GM18873 (cell line): Measurements from ENCODE around the gene ZNF771.
"Not testable (repeated sequence)": the region's sequence is repeated elsewhere in the genome, so short reads cannot be mapped to it uniquely, and the experiment has no call there.

Experiments used
- ATAC-seq: cut with Tn5 transposase; IDR thresholded peaks from one replicate; pipeline ENCODE4 v1.9.1; 2021; ENCODE audit warnings: mild to moderate bottlenecking, moderate library complexity, moderate number of reproducible peaks; ENCODE audit not compliant: unreplicated experiment, low FRiP score

The ZNF771 gene

DNA sequence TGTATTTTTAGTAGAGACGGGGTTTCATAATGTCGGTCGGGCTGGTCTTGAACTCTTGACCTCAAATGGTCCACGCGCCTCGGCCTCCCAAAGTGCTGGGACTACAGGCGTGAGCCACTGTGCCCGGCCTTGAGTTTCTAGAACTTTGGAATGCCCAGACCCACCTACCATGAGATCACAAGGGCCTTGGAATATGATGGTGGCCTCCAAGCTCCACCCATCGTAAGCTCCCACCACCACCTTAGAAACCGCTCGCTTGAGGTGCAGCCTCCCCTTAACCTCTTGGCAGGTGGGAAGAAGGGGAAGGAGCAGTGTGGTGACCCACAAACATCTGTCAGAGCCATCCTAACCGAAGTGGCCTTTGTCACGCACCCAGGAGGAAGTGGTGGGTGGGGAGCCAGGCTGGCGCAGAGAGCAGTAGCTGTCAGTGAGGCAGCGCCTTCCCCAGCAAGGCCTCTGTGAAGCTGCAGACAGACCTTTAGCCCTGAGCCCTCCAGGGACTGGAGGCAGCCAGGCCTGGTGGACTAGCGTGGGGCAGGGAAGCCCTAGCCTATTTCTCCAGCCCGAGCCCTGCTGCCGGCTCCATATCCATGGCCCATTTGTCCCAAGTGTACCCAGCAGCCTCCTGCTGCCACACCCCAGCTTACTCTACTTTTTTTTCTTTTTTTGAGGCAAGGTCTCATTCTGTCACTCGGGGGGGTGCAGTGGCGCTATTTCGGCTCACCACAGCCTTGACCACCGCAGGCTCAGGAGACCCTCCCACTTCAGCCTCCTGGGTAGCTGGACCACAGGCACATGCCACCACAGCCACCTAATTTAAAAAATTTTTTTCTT is 51.4 kb downstream of the ZNF771 start:
- peak; percentile 78 for ATAC-seq

DNA sequence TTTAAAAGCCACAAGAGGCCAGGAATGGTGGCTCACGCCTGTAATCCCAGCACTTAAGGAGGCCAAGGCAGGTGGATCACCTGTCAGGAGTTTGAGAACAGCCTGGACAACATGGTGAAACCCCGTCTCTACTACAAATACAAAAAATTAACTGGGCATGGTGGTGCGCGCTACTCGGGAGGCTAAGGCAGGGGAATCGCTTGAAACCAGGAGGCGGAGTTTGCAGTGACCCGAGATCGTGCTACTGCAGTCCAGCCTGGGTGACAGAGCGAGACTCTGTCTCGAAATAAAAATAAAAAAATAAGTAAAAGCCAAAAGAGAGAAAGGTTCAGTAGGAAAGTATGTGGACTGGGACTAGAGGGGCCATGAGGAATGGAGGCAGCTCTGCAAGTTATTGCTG is 52.0 kb downstream of the ZNF771 start:
- no peak for ATAC-seq

DNA sequence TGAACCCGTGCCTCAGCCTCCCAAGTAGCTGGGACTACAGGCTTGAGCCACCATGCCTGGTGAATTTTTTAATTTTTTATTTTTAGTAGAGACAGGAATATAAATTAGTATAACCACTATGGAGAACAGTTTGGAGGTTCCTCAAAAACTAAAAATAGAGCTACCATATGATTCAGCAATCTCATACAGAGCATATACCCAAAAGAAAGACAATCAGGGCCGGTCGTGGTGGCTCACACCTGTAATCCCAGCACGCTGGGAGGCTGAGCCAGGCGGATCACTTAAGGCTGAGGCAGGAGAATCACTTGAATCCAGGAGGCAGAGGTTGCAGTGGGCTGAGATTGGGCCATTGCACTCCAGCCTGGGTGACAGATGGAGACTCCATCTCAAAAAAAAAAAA is 54.0 kb downstream of the ZNF771 start:
- ATAC-seq = not testable (repeated sequence)

DNA sequence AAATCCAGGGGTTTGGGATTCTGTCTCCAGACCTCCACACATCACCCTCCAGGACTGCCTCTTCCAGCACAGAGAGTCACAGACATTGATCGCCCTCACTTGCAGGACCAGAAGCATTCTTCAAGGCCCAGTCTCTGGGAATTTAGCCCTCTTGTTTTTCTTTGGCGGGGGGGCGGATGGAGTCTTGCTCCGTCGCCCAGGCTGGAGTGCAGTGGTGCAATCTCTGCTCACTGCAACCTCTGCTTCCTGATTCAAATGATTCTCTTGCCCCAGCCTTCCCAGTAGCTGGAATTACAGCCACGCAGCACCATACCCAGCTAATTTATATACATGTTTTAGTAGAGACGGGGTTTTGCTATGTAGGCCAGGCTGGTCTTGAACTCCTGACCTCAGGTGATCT is 56.7 kb downstream of the ZNF771 start:
- ATAC-seq = no peak
